ENCODE data around the gene PPP2R2C. TPM values are rescaled to one million over a fixed set of nuclear protein-coding genes. Genes with fewer than 3 reads are reported as not detected.

Gene PPP2R2C
- polyA plus RNA-seq, 1 donor (not counting 4 experiments of a cell fraction or from before 2014, with no cell fraction given), result 12.3 TPM

GRCh38 chr4:6394671-6395081, 77.7 kb downstream of the PPP2R2C start:
- H3K9me3 ChIP-seq (ENCODE audit: control insufficient read depth, low read depth, low read length), result no peaks in the 10 kb centered on the region
- peaks cover 6% of the 10 kb centered on the region for H3K27me3 ChIP-seq (ENCODE audit: control insufficient read depth, extremely low read depth, insufficient read depth, low read length)
- FAIRE-seq, result no peak
- no peaks in the 10 kb centered on the region for H3K79me2 ChIP-seq (ENCODE audit: control insufficient read depth, insufficient read depth, low read length)
- dilution Hi-C loops (cut with MboI; ENCODE audit: extremely low pct_ligation_motif_present, low sequenced_read_pairs), result no loop called here
- H3K9ac ChIP-seq (ENCODE audit: control insufficient read depth, extremely low read depth, insufficient read depth, low read length), result no peak overlapping the region
- H3K4me2 ChIP-seq (ENCODE audit: control insufficient read depth, extremely low read depth, insufficient read depth, low read depth, low read length), result no peak overlapping the region
- no peak for DNase-seq (ENCODE audit: low read depth, low spot score)
- H4K20me1 ChIP-seq (ENCODE audit: control insufficient read depth, extremely low read depth, insufficient read depth, low read length), result no peaks in the 10 kb centered on the region
- H3K4me1 ChIP-seq (ENCODE audit: control insufficient read depth, extremely low read depth, insufficient read depth, low read length), result peaks cover 11% of the 10 kb centered on the region
- H3K36me3 ChIP-seq (ENCODE audit: control insufficient read depth in 2 of 2, extremely low read depth in 1 of 2, insufficient read depth in 2 of 2, low read length in 2 of 2), result no peaks in the 10 kb centered on the region
- no peak overlapping the region for H3K27ac ChIP-seq (ENCODE audit: control insufficient read depth, insufficient read depth, low read length)
- TF ChIP-seq EZH2 (IDR thresholded peaks at IDR 0.05; ENCODE audit: low read length) (no peak), CTCF (optimal IDR thresholded peaks at IDR 0.05 in 1 of 3, IDR thresholded peaks at IDR 0.05 in 1 of 3, conservative IDR thresholded peaks at IDR 0.05 in 1 of 3; ENCODE audit: extremely low read depth in 1 of 3, insufficient read depth in 2 of 3, low read length in 3 of 3) (no peak)
- H3K9me1 ChIP-seq (ENCODE audit: control insufficient read depth, extremely low read depth, insufficient read depth, low read length), result no peaks in the 10 kb centered on the region
- H3K4me3 ChIP-seq (ENCODE audit: control insufficient read depth in 2 of 3, extremely low read depth in 1 of 3, insufficient read depth in 2 of 3, low read depth in 1 of 3, low read length in 3 of 3), result no peak overlapping the region
- H2AFZ ChIP-seq (ENCODE audit: control insufficient read depth, low read length), result no peak overlapping the region

- Histone ChIP-seq H3K27ac (ENCODE audit: control insufficient read depth, insufficient read depth, low read length) (no peak overlapping the region), H3K4me3 (ENCODE audit: control insufficient read depth in 2 of 3, extremely low read depth in 1 of 3, insufficient read depth in 2 of 3, low read depth in 1 of 3, low read length in 3 of 3) (no peak overlapping the region), H3K9me3 (ENCODE audit: control insufficient read depth, low read depth, low read length) (no peaks in the 10 kb centered on the region), H4K20me1 (ENCODE audit: control insufficient read depth, extremely low read depth, insufficient read depth, low read length) (no peaks in the 10 kb centered on the region), H3K79me2 (ENCODE audit: control insufficient read depth, insufficient read depth, low read length) (no peaks in the 10 kb centered on the region), H3K4me1 (ENCODE audit: control insufficient read depth, extremely low read depth, insufficient read depth, low read length) (peaks cover 11% of the 10 kb centered on the region), H2AFZ (ENCODE audit: control insufficient read depth, low read length) (no peak overlapping the region), H3K27me3 (ENCODE audit: control insufficient read depth, extremely low read depth, insufficient read depth, low read length) (peaks cover 6% of the 10 kb centered on the region), H3K9ac (ENCODE audit: control insufficient read depth, extremely low read depth, insufficient read depth, low read length) (no peak overlapping the region), H3K36me3 (ENCODE audit: control insufficient read depth in 2 of 2, extremely low read depth in 1 of 2, insufficient read depth in 2 of 2, low read length in 2 of 2) (no peaks in the 10 kb centered on the region), H3K9me1 (ENCODE audit: control insufficient read depth, extremely low read depth, insufficient read depth, low read length) (no peaks in the 10 kb centered on the region), H3K4me2 (ENCODE audit: control insufficient read depth, extremely low read depth, insufficient read depth, low read depth, low read length) (no peak overlapping the region)
- dilution Hi-C loops (cut with MboI; ENCODE audit: extremely low pct_ligation_motif_present, low sequenced_read_pairs), result no loop called here
- FAIRE-seq (no peak), DNase-seq (ENCODE audit: low read depth, low spot score) (no peak)
- TF ChIP-seq EZH2 (IDR thresholded peaks at IDR 0.05; ENCODE audit: low read length) (no peak), CTCF (optimal IDR thresholded peaks at IDR 0.05 in 1 of 3, IDR thresholded peaks at IDR 0.05 in 1 of 3, conservative IDR thresholded peaks at IDR 0.05 in 1 of 3; ENCODE audit: extremely low read depth in 1 of 3, insufficient read depth in 2 of 3, low read length in 3 of 3) (no peak)
Observed at GRCh38 chr4:6393544-6394475, 78.6 kb downstream of the PPP2R2C start.
